Myocyte (in vitro differentiated cells): ENCODE results near the gene ANAPC1. TPM values are rescaled to one million over a fixed set of nuclear protein-coding genes. Genes with fewer than 3 reads are reported as not detected.
"Not testable (repeated sequence)": the region's sequence is repeated elsewhere in the genome, so short reads cannot be mapped to it uniquely, and the experiment has no call there.

Experiments
- DNase-seq: peaks from one replicate; pipeline ENCODE4 v3.0.0-alpha.2; 2012; ENCODE audit warnings: low read depth
- total RNA-seq: library from RNA; depleted of rRNA; stranded (reverse); fragments of >200 nt; gene quantifications from 2 replicates; pipeline ENCODE4 v1.2.3, GENCODE V29; 2014

ANAPC1 gene
- total RNA-seq, 1 donor from 2014 or later, result 48.1 TPM

DNA sequence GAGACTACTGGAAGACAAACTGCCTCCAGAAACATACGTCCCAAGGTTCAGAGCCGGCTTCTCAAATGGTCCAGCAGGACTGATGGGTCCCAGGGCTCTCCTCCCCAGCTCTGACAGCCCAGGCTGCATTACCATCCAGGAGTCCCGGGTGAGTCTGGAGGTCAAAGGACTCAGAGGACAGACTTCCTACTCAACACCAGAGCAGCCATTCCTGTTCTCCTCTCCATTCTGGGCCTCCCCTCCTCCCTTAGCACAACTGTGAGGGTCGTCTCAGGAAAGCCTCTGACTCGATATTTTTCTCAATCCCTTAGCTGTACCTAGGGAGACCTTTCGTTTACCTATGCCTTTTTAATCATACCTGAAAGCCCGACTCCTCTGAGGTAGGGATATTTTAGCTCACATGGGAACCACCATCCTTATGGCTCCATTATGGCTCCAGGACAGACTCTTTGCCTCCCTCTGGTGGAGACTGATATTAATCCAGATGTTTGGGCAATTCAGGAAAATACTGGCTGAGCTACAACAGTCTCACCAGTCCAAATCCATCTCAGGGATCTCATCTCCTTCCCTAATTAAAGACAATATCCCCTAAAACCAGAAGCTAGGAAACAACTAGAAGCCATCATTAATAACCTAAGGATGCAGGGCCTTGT lies 70.9 kb downstream of the ANAPC1 start:
- DNase-seq, result not testable (repeated sequence)

DNA sequence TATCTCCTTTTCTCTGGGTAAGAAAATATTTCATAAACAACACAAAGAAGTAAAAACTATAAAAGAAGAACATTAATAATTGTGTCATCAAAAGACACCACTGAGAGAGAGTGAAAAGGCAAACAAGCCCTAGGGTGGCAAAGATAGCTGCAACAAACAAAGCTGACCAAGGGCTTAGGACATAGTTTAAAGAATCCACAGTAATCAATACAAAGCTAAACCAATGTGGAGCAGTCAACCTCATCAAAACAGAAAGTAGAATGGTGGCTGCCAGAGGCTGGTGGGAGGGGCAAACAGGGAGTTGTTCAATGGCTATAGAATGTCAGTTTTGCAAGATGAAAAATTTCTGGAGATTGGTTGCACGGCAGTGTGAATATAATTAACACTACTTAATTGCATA lies 93.4 kb downstream of the ANAPC1 start:
- not testable (repeated sequence) for DNase-seq

DNA sequence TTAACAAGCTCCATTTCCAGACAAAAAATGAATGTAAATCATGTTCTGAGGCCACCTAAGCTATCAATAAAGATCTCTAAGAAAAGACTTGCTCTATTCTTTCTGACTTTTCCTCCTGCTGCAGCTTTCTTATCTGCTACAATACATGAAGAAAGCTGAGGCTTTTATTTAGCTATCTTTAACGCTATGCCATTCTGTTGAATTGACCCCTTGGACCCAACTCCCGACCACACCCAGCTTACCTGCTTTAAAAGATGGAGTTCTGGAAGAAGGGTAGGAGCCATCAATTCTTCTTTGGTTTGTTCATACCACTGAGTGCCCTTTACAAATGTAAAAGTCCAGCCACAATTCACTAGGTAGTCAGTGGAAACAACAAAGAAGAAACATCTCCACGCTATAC lies 99.9 kb downstream of the ANAPC1 start:
- DNase-seq, result not testable (repeated sequence)

DNA sequence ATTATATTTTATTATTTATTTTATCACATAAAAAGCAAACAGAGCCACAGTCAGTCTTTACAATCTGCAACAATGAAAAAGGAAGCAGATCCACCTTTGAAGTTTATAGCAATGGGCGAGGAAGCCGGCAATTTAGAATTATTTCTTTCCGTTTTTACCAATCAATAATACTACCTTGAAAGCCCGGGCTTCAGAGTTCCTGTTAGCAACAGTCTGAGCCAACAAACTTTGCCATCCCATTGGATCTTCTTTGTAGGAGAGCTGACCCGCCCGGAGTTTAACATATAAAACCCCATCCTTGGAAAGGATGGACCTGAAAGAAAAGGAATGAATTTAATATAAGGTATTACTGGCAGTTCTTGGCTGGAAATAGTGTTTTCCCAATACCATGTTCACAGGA lies 101.8 kb downstream of the ANAPC1 start:
- DNase-seq, result not testable (repeated sequence)

DNA sequence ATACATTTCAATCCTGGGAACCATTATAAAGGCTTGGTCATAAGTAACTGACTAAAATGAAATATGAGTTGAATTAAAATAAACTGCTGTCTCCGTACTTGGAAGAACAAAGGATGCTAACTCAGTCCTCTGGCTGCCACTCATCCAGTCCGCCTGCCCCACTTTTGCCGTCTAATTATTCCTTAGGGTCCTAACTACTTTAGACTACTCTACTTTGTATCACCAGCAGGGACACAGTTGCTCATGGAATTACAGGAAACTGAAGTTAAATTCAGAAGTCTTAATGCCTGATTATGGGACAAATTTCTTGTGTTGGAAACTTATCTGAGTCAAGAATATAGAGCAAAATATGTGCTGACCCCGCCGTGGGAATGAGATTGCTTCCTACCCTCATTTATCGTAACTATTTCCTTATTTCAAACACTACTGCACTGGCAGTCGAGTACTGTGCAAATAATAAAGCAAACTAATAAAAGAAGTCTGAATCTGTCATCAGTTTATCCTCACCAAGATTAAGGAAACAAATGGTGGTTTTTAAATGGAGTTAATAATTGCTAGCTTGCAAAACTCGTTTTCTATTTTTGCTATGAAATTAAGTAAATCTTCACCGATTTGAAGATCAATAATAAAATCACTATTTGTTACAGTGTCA lies 102.4 kb downstream of the ANAPC1 start:
- DNase-seq, result not testable (repeated sequence)

DNA sequence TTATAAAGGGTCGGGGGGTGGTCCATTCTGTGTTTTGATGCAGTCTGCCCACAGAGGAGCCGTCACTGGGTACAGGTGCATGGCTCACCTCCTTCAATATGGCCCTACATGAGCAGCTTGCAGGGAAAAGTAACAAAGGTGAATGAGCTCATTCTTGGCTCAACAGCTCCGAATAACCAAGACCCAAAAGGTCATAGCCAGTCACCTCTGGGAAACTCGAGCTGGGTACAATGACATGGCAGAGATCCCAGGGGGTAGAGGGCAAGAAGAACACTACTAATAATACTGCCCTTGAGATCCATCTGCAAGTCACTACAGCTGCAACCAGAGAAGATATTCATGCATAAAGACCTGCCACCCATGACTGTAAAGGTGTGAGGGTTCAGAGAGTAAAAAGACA lies 106.8 kb downstream of the ANAPC1 start:
- not testable (repeated sequence) for DNase-seq

DNA sequence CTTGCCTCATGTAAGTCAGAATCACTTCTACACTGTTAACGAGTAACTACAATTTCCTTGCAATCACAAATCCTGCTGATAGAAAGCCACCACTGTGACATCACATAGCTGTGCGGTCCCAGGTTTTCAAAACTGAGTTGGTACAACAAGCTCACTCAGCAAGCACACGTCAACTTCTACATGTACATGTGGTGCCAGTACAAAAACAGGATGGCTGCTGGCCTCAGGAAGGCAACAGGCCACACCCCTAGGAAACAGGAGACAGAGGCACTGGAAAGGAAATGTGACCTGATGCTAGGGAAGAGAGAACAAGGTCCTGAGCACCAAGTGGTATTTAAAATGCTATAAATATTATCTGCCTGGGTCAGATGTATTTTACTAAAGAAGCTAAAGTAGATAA lies 107.7 kb downstream of the ANAPC1 start:
- DNase-seq, result not testable (repeated sequence)

DNA sequence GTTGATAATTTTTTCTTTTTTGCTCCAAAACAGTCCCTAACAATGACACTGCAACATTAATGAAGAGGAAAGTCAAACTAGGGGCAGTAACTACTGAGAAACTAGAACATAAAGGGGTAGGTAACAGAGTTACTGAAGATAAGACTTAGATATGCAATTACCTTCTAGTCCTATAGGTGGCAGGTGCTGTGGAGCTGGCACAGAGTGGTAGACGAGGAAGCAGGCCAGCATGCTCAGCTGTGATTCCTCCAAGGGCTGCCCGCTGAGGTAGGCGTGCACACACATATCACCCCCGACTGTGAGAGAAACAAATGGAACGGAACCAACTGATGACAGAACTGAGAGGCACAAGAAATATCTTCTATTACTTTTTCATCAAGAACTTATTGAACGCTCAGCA lies 111.8 kb downstream of the ANAPC1 start:
- not testable (repeated sequence) for DNase-seq

DNA sequence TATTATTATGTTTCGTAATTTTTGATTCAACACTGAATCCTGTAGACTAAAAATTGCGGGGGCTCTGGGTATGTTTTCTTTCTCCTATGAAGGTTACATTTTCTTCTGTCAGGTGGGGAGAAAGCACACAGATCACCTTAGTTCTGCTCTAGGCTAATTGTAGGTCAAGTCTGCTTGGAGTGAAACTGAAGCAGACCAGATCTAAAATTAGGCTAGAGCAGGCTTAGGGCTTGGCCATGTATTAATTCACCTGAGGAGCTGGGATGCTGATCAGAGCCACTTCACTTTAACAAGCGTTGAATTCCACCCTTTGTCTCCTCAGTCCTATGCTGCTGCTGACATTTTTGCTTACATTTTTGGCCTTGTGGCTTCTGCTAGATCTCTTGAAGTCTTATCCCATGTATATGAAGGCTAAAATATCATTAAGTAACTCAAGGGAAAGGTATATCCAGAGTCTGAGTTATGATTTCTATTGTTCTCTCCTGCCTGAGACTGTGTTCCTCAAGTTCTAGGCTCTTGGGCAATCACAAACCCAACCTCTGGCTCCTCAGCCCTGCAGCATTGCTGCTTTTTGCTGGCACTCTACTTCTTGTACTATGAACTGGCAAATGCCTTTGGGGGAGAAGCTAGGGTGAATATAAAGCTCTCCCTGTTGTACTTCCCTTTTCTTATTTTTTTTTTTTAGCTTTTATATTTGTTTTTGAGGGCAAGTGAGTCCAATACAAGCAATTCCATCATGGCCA lies 112.9 kb downstream of the ANAPC1 start:
- DNase-seq, result not testable (repeated sequence)

DNA sequence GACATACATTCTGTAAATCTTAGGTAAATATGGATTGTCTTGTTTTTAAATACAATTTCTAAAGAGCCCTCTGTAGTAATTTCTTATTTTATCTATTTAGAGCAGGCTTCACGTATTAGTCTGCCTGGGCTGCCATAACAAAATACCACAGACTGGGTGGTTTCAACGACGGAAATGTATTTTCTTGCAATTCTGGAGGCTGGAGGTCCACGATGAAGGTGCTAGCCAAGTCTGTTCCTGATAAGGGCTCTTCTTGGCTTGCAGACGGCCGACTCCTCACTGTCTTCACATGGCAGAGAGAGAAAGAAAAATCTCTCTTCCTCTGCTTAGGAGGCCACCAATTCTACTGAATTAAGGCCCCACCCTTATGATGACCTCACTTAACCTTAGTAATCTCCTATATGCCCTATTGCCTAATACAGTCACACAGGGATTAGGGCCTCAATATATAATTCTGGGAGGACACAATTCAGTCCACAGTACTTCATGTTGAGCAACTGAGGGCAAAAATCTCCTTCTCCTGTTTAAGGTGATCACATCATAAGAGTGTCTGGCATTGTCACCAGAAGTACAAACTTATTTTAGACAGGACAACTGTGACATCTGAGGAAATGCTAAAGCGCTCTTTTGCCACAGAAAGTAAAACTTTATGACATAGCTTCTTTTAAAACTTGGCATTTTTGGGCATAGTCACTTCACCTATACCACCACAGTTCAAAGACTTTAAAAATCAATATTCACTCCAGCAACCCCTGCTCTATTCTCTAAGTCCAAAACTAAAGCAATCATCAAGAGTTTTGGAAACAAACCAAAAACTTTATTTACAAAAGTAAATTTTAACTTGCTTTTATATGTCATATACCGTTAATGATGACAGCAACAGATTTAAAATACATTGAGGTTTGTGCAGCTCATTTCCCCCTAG lies 115.5 kb downstream of the ANAPC1 start:
- DNase-seq, result not testable (repeated sequence)

DNA sequence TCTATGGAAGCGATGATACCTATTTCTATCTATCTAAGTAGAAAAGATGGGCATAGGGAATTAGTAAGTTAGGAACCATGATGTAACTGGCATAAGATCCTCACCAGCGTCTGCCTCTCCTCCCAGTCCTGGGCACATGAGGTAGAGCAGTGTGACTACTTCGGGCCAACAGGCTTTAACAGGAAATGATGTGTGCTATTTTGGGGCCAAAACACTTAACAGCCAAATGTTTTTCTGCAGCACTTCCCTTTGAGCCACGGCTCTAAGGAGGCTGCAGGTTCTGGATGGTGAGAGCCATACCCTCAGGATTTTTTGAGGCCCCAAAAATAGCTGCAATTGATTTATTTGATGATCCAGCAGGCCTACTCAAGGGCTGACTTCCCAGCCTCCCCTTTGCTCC lies 116.9 kb downstream of the ANAPC1 start:
- not testable (repeated sequence) for DNase-seq

DNA sequence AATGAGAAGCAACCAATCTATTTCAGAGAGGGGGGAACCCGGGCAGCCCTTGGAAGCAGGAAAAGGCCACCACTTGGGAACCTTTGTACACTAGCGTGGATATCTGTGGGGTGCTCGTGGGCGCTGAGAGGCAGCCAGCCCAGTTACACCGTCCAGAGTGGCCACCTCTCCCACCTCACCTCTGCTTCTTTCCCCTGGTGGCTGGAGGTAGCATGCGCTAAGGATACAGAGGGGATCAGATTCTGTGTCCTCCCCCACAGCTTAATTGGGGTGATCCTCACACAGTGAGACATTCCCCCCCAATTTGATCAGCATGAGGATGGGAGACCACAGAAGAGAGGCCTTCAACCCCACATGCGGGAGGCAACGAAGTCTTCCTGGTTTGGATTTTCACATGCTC lies 117.7 kb downstream of the ANAPC1 start:
- not testable (repeated sequence) for DNase-seq

DNA sequence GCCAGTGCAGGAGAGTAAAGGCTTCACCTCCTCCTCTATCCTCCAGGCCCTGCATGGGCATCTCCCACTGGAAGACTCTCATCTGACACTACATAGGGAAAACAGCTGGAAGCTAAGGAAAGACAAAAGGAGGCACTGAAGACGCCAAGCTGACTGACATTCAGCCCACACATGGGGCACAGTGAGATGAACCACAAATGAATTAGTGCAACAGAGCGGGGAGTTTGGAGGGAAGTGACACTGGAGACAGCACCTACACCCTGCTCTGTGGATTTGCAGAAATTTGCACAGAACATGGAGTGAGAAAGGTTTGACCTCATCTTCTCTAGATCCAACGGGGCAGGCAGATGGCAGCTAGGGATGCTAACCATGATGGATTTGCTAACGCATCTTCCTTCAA lies 119.8 kb downstream of the ANAPC1 start:
- DNase-seq, result not testable (repeated sequence)

DNA sequence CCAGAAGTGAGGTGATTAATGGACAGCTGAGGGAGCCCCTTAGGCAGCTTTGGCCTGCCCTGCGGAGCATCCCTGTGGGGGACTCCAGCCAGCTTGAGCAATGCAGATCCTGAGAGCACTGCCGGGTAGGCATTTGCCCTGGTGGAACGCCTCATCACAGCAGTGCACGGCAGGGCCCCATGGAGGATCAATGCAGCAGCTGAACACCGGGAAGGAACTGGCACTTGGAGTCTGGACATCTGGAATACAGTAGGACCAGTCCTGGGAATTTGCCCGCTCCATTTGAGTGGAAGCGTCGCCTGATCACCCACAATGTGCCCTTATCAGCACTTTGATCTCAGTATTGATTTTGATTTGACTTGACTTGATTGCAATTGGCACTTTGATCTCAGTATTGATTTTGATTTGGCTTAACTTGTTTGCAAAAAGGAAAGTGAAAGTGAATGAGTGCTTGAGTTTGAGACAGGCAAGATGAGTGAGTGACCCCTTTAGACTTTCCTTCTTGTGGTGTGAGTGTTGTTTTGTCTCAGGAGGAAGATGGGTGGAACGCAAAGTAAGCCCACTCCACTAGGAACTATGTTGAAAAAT lies 123.2 kb downstream of the ANAPC1 start:
- DNase-seq, result not testable (repeated sequence)

DNA sequence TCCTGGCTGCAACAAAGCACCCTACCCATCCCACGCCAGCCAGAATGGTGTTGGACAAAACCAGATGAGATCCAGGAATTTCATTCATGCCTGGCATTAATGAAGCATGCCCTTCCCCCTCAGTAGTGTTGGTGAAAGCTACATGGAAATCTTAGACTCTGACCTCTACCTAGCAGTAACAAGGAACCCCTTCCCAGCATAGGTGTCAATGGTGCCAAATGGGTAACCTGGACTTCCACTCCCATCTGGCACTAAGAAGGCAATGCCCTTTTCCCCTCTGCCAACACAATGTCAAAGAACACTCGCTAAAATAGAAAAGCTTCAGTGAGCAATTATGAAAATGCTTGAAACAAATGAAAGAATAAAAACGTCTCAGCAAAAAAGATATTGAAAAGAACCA lies 131.5 kb downstream of the ANAPC1 start:
- not testable (repeated sequence) for DNase-seq

DNA sequence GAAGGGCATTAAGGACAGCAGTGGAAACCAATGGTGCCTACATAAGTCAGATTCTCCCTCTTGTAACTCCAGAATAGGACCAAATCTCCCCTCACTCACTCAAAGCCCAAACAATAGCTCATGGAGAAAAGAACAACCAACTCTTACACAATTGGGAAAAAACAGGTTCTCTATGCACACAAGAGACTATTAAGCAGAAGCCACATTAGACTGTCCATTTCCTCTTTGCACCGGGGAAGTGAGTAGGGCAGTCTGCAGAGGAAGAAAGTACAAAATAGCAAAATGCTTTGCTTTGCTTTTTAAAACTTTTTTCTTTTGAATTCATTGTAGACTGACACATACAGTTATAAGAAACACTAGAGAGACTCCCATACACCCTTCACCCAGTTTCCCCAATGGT lies 133.4 kb downstream of the ANAPC1 start:
- DNase-seq, result not testable (repeated sequence)

DNA sequence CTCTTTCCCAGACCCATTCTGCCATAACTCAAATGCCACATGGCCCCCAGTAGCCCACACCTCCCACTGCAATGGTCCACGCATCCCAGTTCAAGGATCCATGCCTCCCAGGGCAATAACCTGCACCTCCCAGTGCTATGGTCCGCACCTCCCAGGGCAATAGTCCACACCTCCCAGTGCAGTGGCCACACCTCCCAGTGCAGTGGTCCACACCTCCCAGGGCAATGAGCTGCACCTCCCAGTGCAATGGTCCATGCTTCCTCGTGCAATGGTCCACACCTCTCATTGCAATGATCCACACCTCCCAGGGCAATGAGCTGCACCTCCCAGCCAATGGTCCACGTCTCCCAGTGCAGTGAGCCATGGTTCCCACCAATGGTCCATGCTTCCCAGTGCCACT lies 135.6 kb downstream of the ANAPC1 start:
- DNase-seq, result not testable (repeated sequence)

DNA sequence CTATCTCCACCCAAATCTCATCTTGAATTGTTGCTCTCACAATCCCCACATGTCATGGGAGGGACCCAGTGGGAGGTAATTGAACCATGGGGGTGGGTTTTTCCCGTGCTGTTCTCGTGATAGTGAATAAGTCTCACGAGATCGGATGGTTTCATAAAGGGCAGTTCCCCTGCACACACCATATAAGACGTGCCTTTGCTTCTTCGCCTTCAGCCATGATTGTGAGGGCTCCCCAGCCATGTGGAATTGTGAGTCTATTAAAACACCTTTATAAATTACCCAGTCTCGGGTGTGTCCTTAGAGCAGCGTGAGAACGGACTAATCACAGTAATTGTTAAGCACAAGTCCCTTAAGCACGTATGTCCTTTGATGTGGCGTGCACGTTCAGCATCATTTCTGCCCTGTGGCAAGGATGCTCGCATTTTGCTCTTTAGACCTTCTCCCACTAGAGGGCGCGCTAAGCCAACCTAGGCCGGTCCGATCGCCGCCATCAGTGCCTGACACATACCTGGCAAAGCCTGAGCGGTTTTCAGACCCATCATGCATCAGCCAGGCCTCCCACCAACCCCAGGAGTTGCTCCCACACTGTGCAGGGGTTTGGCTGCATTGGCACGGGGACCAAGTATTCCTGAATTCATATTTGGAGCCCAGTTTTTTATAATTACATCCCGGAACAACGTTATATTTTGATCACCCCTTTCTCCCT lies 136.4 kb downstream of the ANAPC1 start:
- not testable (repeated sequence) for DNase-seq

DNA sequence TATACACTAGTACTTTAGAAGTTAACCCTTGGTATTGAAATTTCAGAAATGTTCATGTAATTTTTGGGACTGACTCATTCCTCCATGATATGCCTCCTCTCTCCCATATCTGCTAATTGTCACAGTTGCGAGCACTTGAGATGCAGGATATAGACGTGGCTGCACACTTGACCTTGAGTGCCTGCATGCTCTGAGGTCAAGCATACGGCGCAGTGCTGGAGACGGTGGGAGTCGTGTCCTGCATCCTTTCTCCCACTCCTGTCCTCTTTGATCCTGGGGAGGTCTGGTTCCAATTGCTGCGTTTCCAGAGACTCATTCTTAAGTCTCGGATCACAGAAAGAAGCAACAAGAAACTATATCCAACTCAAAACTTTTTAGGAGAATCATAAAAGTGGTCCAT lies 139.2 kb downstream of the ANAPC1 start:
- DNase-seq, result not testable (repeated sequence)

DNA sequence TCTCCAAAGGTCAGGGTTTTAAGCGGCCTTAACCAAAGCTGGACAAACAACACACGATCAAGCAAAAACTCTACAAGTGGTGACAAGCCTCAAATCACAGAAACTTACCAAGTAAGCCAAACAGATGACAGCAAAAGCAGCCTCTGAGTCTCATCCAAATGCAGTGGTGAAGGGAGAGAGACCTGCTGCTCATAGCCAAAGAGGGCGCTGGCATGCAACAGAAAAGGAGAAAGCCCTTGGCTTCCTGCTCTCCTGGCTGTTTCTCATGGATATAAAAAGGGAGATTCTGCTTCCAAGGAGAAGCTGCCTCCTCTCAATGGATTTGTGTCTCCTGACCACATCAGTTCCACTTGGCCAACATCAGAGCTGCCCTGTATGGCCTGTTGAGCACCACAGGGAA lies 142.5 kb downstream of the ANAPC1 start:
- DNase-seq, result not testable (repeated sequence)
